ENCODE data around the gene CAV1. TPM values are rescaled to one million over a fixed set of nuclear protein-coding genes. Genes with fewer than 3 reads are reported as not detected.
"Not testable (repeated sequence)": the region's sequence is repeated elsewhere in the genome, so short reads cannot be mapped to it uniquely, and the experiment has no call there.

CAV1 gene
- total RNA-seq, 1 donor from 2014 or later, result 502 TPM

DNA sequence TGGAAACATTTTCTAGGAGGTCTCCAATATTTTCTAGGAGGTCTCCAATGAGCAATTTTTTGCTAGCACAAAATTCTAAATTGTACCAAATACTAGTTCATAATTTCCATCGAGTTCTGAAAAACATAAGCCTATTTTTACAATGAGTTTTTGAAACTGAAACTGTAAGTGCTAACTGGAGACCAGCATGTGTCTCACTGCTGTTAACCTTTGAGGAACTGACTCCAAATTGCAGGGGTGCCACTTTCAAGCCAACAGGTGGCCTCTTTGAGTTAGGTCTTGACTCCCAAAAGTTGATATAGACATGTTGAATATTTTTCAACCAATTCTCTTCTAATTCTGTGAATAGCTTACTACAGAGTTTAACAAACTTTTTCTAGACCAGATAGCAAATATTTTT lies 58.8 kb downstream of the CAV1 start:
- Mint-ChIP-seq H3K27ac (ENCODE audit: unreplicated experiment) (peak overlapping the region; percentile 100), H3K4me1 (ENCODE audit: unreplicated experiment) (peaks cover 59% of the 10 kb centered on the region), H3K36me3 (ENCODE audit: unreplicated experiment) (no peaks in the 10 kb centered on the region), H3K27me3 (ENCODE audit: unreplicated experiment) (no peaks in the 10 kb centered on the region), H3K9me3 (ENCODE audit: unreplicated experiment) (peaks cover 1% of the 10 kb centered on the region), H3K4me3 (ENCODE audit: unreplicated experiment) (no peak overlapping the region)
- DNase-seq (ENCODE audit: extremely low spot score, unreplicated experiment), result no peak
- TF ChIP-seq, protein P1, sequence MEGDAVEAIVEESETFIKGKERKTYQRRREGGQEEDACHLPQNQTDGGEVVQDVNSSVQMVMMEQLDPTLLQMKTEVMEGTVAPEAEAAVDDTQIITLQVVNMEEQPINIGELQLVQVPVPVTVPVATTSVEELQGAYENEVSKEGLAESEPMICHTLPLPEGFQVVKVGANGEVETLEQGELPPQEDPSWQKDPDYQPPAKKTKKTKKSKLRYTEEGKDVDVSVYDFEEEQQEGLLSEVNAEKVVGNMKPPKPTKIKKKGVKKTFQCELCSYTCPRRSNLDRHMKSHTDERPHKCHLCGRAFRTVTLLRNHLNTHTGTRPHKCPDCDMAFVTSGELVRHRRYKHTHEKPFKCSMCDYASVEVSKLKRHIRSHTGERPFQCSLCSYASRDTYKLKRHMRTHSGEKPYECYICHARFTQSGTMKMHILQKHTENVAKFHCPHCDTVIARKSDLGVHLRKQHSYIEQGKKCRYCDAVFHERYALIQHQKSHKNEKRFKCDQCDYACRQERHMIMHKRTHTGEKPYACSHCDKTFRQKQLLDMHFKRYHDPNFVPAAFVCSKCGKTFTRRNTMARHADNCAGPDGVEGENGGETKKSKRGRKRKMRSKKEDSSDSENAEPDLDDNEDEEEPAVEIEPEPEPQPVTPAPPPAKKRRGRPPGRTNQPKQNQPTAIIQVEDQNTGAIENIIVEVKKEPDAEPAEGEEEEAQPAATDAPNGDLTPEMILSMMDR (IDR thresholded peaks at IDR 0.05), result no peak

DNA sequence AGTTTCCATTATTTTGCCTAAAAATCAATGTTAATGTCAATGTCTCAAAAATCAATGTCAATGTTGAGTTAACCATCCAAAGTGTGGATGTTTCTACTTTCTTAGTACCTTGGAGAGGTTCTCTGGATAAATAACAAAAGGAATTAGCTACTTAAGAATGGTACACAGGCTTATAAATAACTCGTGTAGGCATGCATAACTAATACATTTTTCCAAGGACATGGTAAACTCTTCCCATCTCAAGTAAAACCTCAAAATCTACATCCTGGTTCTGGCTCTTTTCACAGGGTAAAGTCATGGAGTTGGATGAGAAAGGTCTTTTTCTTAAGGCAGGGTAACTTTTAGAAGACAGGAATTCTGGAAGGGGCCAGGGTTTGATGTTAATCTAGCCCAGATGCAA lies 59.9 kb downstream of the CAV1 start:
- no peaks in the 10 kb centered on the region for H3K36me3 Mint-ChIP-seq (ENCODE audit: unreplicated experiment)
- no peaks in the 10 kb centered on the region for H3K27me3 Mint-ChIP-seq (ENCODE audit: unreplicated experiment)
- no peaks in the 10 kb centered on the region for H3K9me3 Mint-ChIP-seq (ENCODE audit: unreplicated experiment)
- no peak overlapping the region for H3K4me3 Mint-ChIP-seq (ENCODE audit: unreplicated experiment)
- H3K27ac Mint-ChIP-seq (ENCODE audit: unreplicated experiment), result peak overlapping the region; percentile 100
- peaks cover 55% of the 10 kb centered on the region for H3K4me1 Mint-ChIP-seq (ENCODE audit: unreplicated experiment)
- DNase-seq (ENCODE audit: extremely low spot score, unreplicated experiment), result no peak
- TF ChIP-seq, protein P1 (IDR thresholded peaks at IDR 0.05), result no peak

DNA sequence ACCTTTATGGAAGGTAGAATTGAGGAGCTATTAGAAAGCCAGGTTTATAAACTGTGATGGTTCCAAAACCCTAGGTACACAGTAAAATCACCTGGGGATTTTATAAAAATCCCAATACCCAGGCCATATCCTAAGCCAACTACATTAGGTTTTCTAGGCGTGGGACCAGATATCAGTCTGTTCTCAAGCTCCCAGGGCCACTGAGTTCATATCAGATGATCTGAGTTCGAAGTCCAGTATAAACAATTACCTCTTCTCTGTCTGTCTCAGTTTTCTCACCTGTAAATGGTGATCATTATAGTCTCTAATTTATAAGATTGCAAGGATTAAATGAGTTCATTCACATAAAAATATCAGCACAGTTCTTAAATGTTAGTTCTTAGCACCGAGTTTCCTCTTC lies 60.6 kb downstream of the CAV1 start:
- Mint-ChIP-seq H3K4me1 (ENCODE audit: unreplicated experiment) (peaks cover 49% of the 10 kb centered on the region), H3K9me3 (ENCODE audit: unreplicated experiment) (no peaks in the 10 kb centered on the region)

DNA sequence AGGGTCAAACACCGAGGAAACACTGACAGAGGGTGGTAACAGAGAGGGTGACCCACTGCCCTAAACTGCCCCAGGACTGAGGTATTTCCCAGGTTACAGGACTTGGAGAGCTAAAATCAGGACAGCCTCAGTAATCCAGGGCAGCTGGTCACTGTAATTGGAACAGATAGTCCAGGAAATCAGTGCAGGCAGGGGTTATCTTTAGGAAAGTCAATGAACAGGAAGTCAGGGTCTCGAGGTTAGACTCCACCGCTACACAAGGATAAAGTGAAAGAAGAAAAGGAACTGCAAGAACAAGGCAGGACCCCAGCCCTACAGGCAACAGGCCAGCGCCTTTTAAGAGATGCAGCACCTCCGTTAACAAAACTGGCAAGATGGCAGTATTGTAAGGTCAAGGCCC lies 61.1 kb downstream of the CAV1 start:
- Mint-ChIP-seq H3K27me3 (ENCODE audit: unreplicated experiment) (no peaks in the 10 kb centered on the region), H3K9me3 (ENCODE audit: unreplicated experiment) (no peaks in the 10 kb centered on the region), H3K4me3 (ENCODE audit: unreplicated experiment) (no peak overlapping the region), H3K4me1 (ENCODE audit: unreplicated experiment) (peaks cover 44% of the 10 kb centered on the region), H3K36me3 (ENCODE audit: unreplicated experiment) (no peaks in the 10 kb centered on the region), H3K27ac (ENCODE audit: unreplicated experiment) (no peak overlapping the region)
- TF ChIP-seq, protein P1 (IDR thresholded peaks at IDR 0.05), result no peak
- DNase-seq (ENCODE audit: extremely low spot score, unreplicated experiment), result no peak

More for the DNA sequence above, 60.6 kb downstream of the CAV1 start:
- TF ChIP-seq, protein P1 (IDR thresholded peaks at IDR 0.05), result no peak
- Mint-ChIP-seq H3K36me3 (ENCODE audit: unreplicated experiment) (no peaks in the 10 kb centered on the region), H3K4me3 (ENCODE audit: unreplicated experiment) (no peak overlapping the region), H3K27me3 (ENCODE audit: unreplicated experiment) (no peaks in the 10 kb centered on the region), H3K27ac (ENCODE audit: unreplicated experiment) (peak overlapping the region; percentile 16)
- no peak for DNase-seq (ENCODE audit: extremely low spot score, unreplicated experiment)

DNA sequence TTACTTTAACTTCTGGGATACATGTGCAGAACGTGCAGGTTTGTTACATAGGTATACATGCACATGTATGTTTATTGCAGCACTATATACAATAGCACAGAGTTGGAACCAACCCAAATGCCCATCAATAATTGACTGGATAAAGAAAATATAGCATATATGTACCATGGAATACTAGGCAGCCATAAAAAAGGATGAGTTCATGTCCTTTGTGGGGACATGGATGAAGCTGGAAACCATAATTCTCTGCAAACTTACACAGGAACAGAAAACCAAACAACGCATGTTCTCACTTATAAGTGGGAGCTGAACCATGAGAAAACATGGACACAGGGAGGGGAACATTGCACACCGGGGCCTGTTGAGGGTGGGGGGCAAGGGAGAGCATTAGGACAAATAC lies 62.4 kb downstream of the CAV1 start:
- DNase-seq (ENCODE audit: extremely low spot score, unreplicated experiment); H3K9me3 Mint-ChIP-seq (ENCODE audit: unreplicated experiment); H3K27me3 Mint-ChIP-seq (ENCODE audit: unreplicated experiment); H3K27ac Mint-ChIP-seq (ENCODE audit: unreplicated experiment); H3K36me3 Mint-ChIP-seq (ENCODE audit: unreplicated experiment); H3K4me3 Mint-ChIP-seq (ENCODE audit: unreplicated experiment): not testable (repeated sequence)
- H3K4me1 Mint-ChIP-seq (ENCODE audit: unreplicated experiment), result peaks cover 42% of the 10 kb centered on the region

DNA sequence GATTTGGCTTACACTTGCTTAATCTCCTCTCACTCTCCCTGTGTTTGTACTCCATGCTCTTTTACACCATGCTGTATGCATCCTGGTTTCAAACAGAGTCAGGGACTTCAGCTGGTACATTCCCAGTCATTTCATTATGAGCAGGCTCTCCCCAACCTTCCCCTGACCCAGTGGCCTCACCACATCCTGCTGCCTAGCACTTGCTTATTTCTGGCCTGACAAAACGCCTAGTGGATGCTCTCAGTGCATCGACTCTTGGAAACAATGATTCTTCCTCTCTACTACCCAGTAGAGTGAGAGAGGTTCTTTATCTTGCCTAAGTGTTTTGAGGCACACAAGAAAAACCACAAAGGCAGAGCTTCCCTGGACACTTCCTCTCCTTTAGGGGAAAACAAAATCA lies 63.4 kb downstream of the CAV1 start:
- no peaks in the 10 kb centered on the region for H3K9me3 Mint-ChIP-seq (ENCODE audit: unreplicated experiment)
- DNase-seq (ENCODE audit: extremely low spot score, unreplicated experiment), result no peak
- H3K27ac Mint-ChIP-seq (ENCODE audit: unreplicated experiment), result peak overlapping the region; percentile 86
- H3K36me3 Mint-ChIP-seq (ENCODE audit: unreplicated experiment), result no peaks in the 10 kb centered on the region
- TF ChIP-seq, protein P1 (IDR thresholded peaks at IDR 0.05), result no peak
- H3K27me3 Mint-ChIP-seq (ENCODE audit: unreplicated experiment), result no peaks in the 10 kb centered on the region
- no peak overlapping the region for H3K4me3 Mint-ChIP-seq (ENCODE audit: unreplicated experiment)
- H3K4me1 Mint-ChIP-seq (ENCODE audit: unreplicated experiment), result peaks cover 42% of the 10 kb centered on the region

All from osteocyte (in vitro differentiated cells).